HUES6 (cell line): ENCODE results near the gene NLRP1.

Experiments
- H3K27ac ChIP-seq: 2 replicates; pipeline ENCODE4 v1.7.0; 2013; ENCODE audit warnings: low read depth, mild to moderate bottlenecking, low read length, inconsistent platforms
- H3K27me3 ChIP-seq: 2 replicates; pipeline ENCODE4 v1.6.1; 2013; ENCODE audit warnings: low read length; ENCODE audit not compliant: control insufficient read depth, insufficient read depth
- H3K36me3 ChIP-seq: 2 replicates; pipeline ENCODE4 v1.6.1; 2013; ENCODE audit warnings: low read length; ENCODE audit not compliant: control insufficient read depth, insufficient read depth
- H3K4me1 ChIP-seq: 2 replicates; pipeline ENCODE4 v1.6.1; 2013; ENCODE audit warnings: low read length; ENCODE audit not compliant: control insufficient read depth, insufficient read depth
- H3K4me3 ChIP-seq: 2 replicates; pipeline ENCODE4 v1.5.1; 2013; ENCODE audit warnings: low read depth, low read length
- H3K9ac ChIP-seq: one replicate; pipeline ENCODE4 v1.6.1; 2013; ENCODE audit warnings: mild to moderate bottlenecking, low read length
- H3K9me3 ChIP-seq: 2 replicates; pipeline ENCODE4 v1.6.1; 2013; ENCODE audit warnings: low read depth, low read length; ENCODE audit not compliant: control insufficient read depth, insufficient read depth

NLRP1 gene

GRCh38 chr17:5555254-5555653, 29.1 kb downstream of the NLRP1 start:
- no peaks in the 10 kb centered on the region for H3K9me3 ChIP-seq
- H3K36me3 ChIP-seq, result no peaks in the 10 kb centered on the region
- H3K27ac ChIP-seq, result no peak overlapping the region
- no peaks in the 10 kb centered on the region for H3K4me1 ChIP-seq
- no peak overlapping the region for H3K4me3 ChIP-seq
- H3K9ac ChIP-seq, result no peak overlapping the region
- H3K27me3 ChIP-seq, result no peaks in the 10 kb centered on the region

GRCh38 chr17:5553479-5553878, 30.8 kb downstream of the NLRP1 start:
- H3K4me1 ChIP-seq, result no peaks in the 10 kb centered on the region
- no peak overlapping the region for H3K27ac ChIP-seq
- no peaks in the 10 kb centered on the region for H3K27me3 ChIP-seq
- H3K9ac ChIP-seq, result no peak overlapping the region
- no peak overlapping the region for H3K4me3 ChIP-seq
- H3K9me3 ChIP-seq, result no peaks in the 10 kb centered on the region
- no peaks in the 10 kb centered on the region for H3K36me3 ChIP-seq

GRCh38 chr17:5552841-5553240, 31.5 kb downstream of the NLRP1 start:
- no peak overlapping the region for H3K4me3 ChIP-seq
- peaks cover 2% of the 10 kb centered on the region; the same call in 1 of the 2 replicates for H3K27me3 ChIP-seq
- no peaks in the 10 kb centered on the region for H3K9me3 ChIP-seq
- H3K9ac ChIP-seq, result no peak overlapping the region
- H3K27ac ChIP-seq, result no peak overlapping the region
- H3K4me1 ChIP-seq, result no peaks in the 10 kb centered on the region
- H3K36me3 ChIP-seq, result no peaks in the 10 kb centered on the region

GRCh38 chr17:5545051-5545987, 39.0 kb downstream of the NLRP1 start:
- no peaks in the 10 kb centered on the region for H3K36me3 ChIP-seq
- H3K27ac ChIP-seq, result no peak overlapping the region
- H3K27me3 ChIP-seq, result peaks cover 5% of the 10 kb centered on the region; the same call in 1 of the 2 replicates
- no peak overlapping the region for H3K4me3 ChIP-seq
- H3K9me3 ChIP-seq, result no peaks in the 10 kb centered on the region
- peaks cover 7% of the 10 kb centered on the region for H3K4me1 ChIP-seq
- no peak overlapping the region for H3K9ac ChIP-seq

- H3K9ac ChIP-seq, result no peak overlapping the region
- no peaks in the 10 kb centered on the region for H3K36me3 ChIP-seq
- H3K4me3 ChIP-seq, result no peak overlapping the region
- H3K27ac ChIP-seq, result no peak overlapping the region
- peaks cover 7% of the 10 kb centered on the region for H3K4me1 ChIP-seq
- H3K9me3 ChIP-seq, result no peaks in the 10 kb centered on the region
- peaks cover 5% of the 10 kb centered on the region; the same call in 1 of the 2 replicates for H3K27me3 ChIP-seq
Observed at GRCh38 chr17:5544115-5544514, 40.2 kb downstream of the NLRP1 start.

- Histone ChIP-seq H3K4me1 (peaks cover 7% of the 10 kb centered on the region), H3K27me3 (no peaks in the 10 kb centered on the region), H3K27ac (no peak overlapping the region), H3K9me3 (no peaks in the 10 kb centered on the region), H3K4me3 (no peak overlapping the region), H3K36me3 (no peaks in the 10 kb centered on the region), H3K9ac (no peak overlapping the region)
Observed at GRCh38 chr17:5541610-5542202, 42.6 kb downstream of the NLRP1 start.

- no peak overlapping the region for H3K27ac ChIP-seq
- no peaks in the 10 kb centered on the region for H3K36me3 ChIP-seq
- no peak overlapping the region for H3K9ac ChIP-seq
- peaks cover 7% of the 10 kb centered on the region for H3K4me1 ChIP-seq
- H3K27me3 ChIP-seq, result no peaks in the 10 kb centered on the region
- H3K9me3 ChIP-seq, result no peaks in the 10 kb centered on the region
- no peak overlapping the region for H3K4me3 ChIP-seq
Observed at GRCh38 chr17:5540321-5540720, 44.0 kb downstream of the NLRP1 start.

- H3K9ac ChIP-seq, result no peak overlapping the region
- no peaks in the 10 kb centered on the region for H3K9me3 ChIP-seq
- no peak overlapping the region for H3K27ac ChIP-seq
- no peaks in the 10 kb centered on the region for H3K27me3 ChIP-seq
- H3K4me1 ChIP-seq, result peaks cover 7% of the 10 kb centered on the region
- H3K4me3 ChIP-seq, result no peak overlapping the region
- no peaks in the 10 kb centered on the region for H3K36me3 ChIP-seq
Observed at GRCh38 chr17:5539286-5539685, 45.0 kb downstream of the NLRP1 start.

GRCh38 chr17:5536866-5537650, 47.3 kb downstream of the NLRP1 start:
- H3K36me3 ChIP-seq, result no peaks in the 10 kb centered on the region
- H3K4me3 ChIP-seq, result no peak overlapping the region
- no peak overlapping the region for H3K27ac ChIP-seq
- no peaks in the 10 kb centered on the region; the same call in 1 of the 2 replicates for H3K27me3 ChIP-seq
- H3K9ac ChIP-seq, result no peak overlapping the region
- peaks cover 7% of the 10 kb centered on the region for H3K4me1 ChIP-seq
- H3K9me3 ChIP-seq, result no peaks in the 10 kb centered on the region

GRCh38 chr17:5535436-5535835, 48.9 kb downstream of the NLRP1 start:
- H3K9ac ChIP-seq, result no peak overlapping the region

More at GRCh38 chr17:5535436-5535835, 48.9 kb downstream of the NLRP1 start:
- Histone ChIP-seq H3K27me3 (no peaks in the 10 kb centered on the region; the same call in 1 of the 2 replicates), H3K4me3 (no peak overlapping the region), H3K4me1 (no peaks in the 10 kb centered on the region), H3K36me3 (no peaks in the 10 kb centered on the region), H3K9me3 (no peaks in the 10 kb centered on the region), H3K27ac (no peak overlapping the region)
